Mesodermal cell (in vitro differentiated cells): Measurements from ENCODE around the gene MRPL47.
A peak's percentile ranks its signal among the peaks of the same experiment; 100 is the strongest.

ENCODE experiments used
- H3K27ac ChIP-seq: 2 replicates; pipeline ENCODE4 v1.7.0; 2013; ENCODE audit warnings: mild to moderate bottlenecking, low read depth, low read length, moderate library complexity; ENCODE audit not compliant: severe bottlenecking
- H3K36me3 ChIP-seq: 2 replicates; pipeline ENCODE4 v1.7.1; 2013; ENCODE audit warnings: mild to moderate bottlenecking, low read length, moderate library complexity; ENCODE audit not compliant: control insufficient read depth, insufficient read depth
- H3K4me1 ChIP-seq: one replicate; pipeline ENCODE4 v1.7.1; 2013; ENCODE audit warnings: mild to moderate bottlenecking, low read length; ENCODE audit not compliant: insufficient read depth, control insufficient read depth, poor library complexity, severe bottlenecking
- H3K4me3 ChIP-seq: 2 replicates; pipeline ENCODE4 v1.7.0; 2013; ENCODE audit warnings: low read length, control low read depth, mild to moderate bottlenecking; ENCODE audit not compliant: insufficient read depth, poor library complexity, severe bottlenecking; ENCODE audit errors: extremely low read depth
- H3K9me3 ChIP-seq: 2 replicates; pipeline ENCODE4 v1.7.1; 2013; ENCODE audit warnings: mild to moderate bottlenecking, low read length, moderate library complexity; ENCODE audit not compliant: control insufficient read depth
- WGBS, 2 experiments: methylation state at CpG; one replicate each; pipeline ENCODE4 v1.1.5; 2013; ENCODE audit warnings: missing lambda C conversion rate in 2 of 2; ENCODE audit not compliant: insufficient coverage in 2 of 2; 5-methylcytosine and 5-hydroxymethylcytosine counted together

Gene MRPL47

DNA sequence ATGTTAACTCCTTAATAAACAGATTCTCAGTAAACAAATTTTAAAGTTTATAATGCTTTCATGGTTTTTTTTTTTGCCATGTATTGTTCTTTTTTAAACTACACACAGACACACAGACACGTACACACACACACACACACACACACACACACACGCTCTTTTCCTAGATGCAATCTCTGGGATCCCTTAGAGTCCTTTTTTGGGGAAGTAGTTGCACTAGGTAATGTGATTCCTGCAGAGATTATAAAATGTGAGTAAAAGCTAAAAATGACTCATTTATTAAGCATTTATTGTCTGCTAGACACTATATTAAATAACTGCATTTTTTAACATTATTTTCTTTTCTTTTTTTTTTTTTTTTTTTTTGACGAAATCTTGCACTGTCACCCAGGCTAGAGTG, 20.0 kb upstream of the MRPL47 start:
- WGBS, 2 experiments = 80% methylated on average over 1 of the region's 3 CpGs; no CpG with 5 or more reads in 1 of the 2 experiments
- Histone ChIP-seq H3K4me1 (no peaks in the 10 kb centered on the region), H3K4me3 (no peak overlapping the region), H3K27ac (no peak overlapping the region), H3K9me3 (no peaks in the 10 kb centered on the region), H3K36me3 (peaks cover 52% of the 10 kb centered on the region)

DNA sequence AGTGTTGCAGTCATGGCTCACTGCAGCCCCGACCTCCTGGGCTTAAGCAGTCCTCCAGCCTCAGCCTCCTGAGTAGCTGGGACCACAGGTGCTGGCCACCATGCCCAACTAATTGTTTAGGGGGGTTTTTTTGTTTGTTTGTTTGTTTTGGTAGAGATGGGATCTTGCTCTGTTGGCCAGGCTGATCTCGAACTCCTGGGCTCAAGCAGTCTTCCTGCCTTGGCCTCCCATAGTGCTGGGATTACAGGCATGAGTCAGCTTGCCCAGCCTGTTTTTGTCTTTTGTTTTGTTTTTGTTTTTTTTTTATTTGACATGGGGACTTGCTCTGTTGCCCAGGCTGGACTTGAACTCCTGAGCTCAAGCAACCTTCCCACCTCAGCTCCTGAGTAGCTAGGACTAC, 17.6 kb upstream of the MRPL47 start:
- 80 to 100% methylated on average over 1 to 2 of the region's 2 CpGs for WGBS, 2 experiments

DNA sequence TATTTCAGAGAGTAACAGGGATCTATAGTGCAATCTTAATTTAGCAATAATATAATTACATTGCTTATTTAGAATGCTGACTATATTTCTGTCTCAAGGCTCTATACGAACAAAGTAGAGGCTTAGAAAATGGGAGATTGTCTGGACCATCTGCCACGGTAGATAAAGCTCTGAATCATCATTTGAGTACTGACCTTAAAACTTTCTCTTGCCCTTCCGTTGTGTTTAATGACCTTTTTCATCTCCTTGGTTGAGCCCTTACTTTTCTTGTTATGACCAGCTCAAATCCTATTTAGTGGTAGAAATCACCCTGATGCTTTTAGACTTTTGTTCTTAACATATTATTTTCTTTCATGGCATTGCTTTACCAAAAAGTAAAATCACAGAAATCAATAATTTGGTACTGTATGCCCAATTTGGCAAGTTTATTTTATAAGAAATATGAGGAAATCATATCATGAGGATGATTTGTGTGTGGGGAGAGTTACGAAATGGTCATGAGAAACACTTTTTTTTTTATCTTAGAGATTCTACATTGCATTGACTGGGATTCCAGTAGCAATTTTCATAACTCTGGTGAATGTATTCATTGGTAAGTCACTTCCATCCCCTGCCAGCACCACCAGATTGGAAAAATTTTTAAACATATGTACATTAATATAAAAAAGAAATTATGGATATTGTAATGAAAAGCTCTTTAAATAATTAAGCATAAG, 11.2 kb upstream of the MRPL47 start:
- peaks cover 34% of the 10 kb centered on the region for H3K36me3 ChIP-seq
- 88 to 100% methylated on average over 2 of the region's 4 CpGs for WGBS, 2 experiments
- H3K9me3 ChIP-seq = no peaks in the 10 kb centered on the region
- no peak overlapping the region for H3K4me3 ChIP-seq
- H3K4me1 ChIP-seq = peaks cover 12% of the 10 kb centered on the region
- no peak overlapping the region for H3K27ac ChIP-seq

More for the DNA sequence above, 17.6 kb upstream of the MRPL47 start:
- Histone ChIP-seq H3K27ac (no peak overlapping the region), H3K4me1 (no peaks in the 10 kb centered on the region), H3K4me3 (no peak overlapping the region), H3K36me3 (peaks cover 75% of the 10 kb centered on the region), H3K9me3 (no peaks in the 10 kb centered on the region)

DNA sequence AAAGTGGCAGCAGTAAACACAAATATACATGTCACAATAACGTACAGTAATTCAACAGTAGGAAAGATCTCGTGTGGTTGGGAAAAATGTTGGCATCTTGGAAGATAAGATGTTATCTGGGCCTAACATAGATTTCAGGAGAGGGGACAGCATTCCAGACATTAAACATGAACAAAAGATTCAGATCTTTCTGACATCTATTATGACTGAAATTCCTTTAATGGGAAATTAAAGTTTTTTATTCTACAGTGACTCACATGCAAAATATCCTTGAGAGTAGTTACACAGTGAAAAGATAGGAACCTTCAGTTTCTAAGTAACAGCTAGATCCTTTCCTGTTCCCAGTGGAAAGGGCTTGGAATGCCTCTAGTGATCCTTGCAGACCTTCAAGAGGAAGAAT, 9.4 kb upstream of the MRPL47 start:
- peaks cover 12% of the 10 kb centered on the region for H3K4me1 ChIP-seq
- no CpG with 5 or more reads among the region's 2 CpGs for WGBS, 2 experiments
- peaks cover 30% of the 10 kb centered on the region for H3K36me3 ChIP-seq
- H3K9me3 ChIP-seq = no peaks in the 10 kb centered on the region
- H3K27ac ChIP-seq = peak overlapping the region; percentile 63
- no peak overlapping the region for H3K4me3 ChIP-seq

DNA sequence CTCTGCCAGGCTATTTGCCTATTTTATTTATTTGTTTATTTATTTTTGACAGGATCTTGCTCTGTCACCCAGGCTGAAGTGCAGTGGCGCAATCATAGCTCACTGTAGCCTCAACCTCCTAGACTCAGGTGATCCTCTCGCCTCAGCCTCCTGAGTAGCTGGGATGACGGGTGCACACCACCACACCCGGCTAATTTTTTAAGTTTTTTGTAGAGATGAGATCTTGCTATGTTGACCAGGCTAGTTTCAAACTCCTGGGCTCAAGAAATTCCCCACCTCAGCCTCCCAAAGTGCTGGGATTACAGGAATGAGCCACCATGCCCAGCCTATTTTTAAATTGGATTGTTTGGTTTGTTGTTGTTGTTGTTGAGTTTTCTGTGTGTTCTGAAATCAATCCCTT, 5.6 kb upstream of the MRPL47 start:
- Histone ChIP-seq H3K9me3 (no peaks in the 10 kb centered on the region), H3K4me3 (no peak overlapping the region), H3K36me3 (peaks cover 6% of the 10 kb centered on the region), H3K4me1 (peaks cover 12% of the 10 kb centered on the region), H3K27ac (no peak overlapping the region)
- 69 to 100% methylated on average over 1 to 3 of the region's 4 CpGs for WGBS, 2 experiments

DNA sequence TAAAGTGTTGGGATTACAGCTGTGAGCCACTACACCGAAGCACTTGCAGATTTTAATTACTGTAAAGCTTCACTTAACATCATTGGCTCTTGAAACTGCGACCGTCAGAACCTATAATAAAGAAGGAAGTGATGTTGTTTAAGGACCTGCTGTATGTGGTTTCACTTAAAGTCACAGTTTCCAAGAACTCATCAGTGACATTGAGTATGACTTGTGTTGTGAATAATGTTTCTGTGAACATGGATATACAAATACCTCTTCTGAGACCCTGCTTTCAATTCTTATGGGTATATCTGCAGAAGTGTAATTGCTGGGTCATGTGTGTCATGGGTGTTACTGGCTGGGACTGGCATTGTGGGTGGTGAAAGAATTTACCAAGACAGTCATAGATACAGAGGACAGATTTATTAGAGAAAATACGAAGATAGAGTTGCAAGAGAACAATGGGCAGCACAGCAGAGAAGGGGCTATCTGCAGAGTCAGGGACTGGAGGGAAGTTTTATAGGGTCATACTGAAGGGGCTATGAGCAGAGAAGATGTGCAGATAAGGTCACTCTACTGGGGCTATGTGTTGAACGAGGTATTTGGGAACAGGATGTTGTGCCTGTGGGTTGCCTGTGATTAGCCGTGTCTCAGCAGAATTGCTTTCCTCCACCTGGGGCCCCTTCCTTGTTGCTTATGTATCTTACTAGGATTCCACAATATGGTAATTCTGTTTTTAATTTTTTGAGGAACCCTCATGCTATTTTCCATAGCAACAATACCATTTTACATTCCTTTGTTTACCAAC, 4.7 kb upstream of the MRPL47 start:
- Histone ChIP-seq H3K9me3 (no peaks in the 10 kb centered on the region), H3K4me1 (peaks cover 4% of the 10 kb centered on the region), H3K27ac (no peak overlapping the region), H3K4me3 (no peak overlapping the region), H3K36me3 (peaks cover 6% of the 10 kb centered on the region)
- WGBS, 2 experiments = 78 to 85% methylated on average over 3 to 5 of the region's 6 CpGs

DNA sequence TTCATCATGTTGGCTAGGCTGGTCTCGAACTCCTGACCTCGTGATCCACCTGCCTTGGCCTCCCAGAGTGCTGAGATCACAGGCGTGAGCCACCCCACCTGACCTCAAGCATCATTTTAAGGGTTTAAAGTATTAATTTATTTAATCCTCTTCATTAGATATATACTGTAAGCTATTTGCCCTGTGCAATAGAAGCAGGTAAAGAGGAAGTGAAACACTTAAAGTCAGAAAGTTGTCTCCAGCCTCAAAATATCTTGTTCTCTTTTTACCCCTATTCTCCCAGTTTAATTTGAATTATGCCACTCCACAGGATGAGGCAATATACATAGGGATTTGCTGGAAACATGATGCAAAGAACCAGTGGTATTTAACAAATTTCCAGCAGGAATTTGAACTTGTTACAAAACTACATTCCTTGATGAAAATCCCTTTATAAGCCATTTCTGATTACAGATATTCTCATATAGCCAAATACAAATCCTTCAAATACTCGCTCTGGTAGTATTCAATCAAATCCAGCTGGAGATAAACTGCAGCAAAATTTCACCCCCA, 2.2 kb upstream of the MRPL47 start:
- Histone ChIP-seq H3K9me3 (no peaks in the 10 kb centered on the region), H3K27ac (no peak overlapping the region), H3K4me3 (no peak overlapping the region), H3K4me1 (no peaks in the 10 kb centered on the region), H3K36me3 (peaks cover 18% of the 10 kb centered on the region)
- 100% methylated on average over 1 of the region's 4 CpGs for WGBS, 2 experiments

DNA sequence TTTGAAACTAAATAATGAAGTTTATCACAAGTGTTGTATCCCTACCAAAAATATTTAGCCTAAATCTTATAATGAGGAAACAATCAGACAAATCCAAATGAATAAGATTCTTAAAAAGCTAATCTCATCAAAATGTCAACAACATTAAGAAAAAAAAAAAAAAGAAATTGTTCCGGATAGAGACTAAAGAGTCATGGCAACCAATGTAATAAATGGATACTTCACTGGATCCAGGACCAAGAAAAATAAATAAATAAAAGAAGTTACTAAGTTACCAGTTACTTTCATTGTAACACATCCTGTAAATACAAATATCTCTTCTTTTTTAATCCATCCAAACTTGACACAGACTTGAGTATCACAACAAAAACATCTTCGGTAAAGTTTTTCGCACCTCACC, 607 bp downstream of the MRPL47 start:
- WGBS, 2 experiments = 10% methylated on average over 2 of the region's 3 CpGs; no CpG with 5 or more reads in 1 of the 2 experiments
- no peaks in the 10 kb centered on the region for H3K9me3 ChIP-seq
- peak overlapping the region; percentile 89 for H3K27ac ChIP-seq
- H3K4me3 ChIP-seq = peak overlapping the region; percentile 87
- peaks cover 40% of the 10 kb centered on the region for H3K36me3 ChIP-seq
- H3K4me1 ChIP-seq = no peaks in the 10 kb centered on the region

DNA sequence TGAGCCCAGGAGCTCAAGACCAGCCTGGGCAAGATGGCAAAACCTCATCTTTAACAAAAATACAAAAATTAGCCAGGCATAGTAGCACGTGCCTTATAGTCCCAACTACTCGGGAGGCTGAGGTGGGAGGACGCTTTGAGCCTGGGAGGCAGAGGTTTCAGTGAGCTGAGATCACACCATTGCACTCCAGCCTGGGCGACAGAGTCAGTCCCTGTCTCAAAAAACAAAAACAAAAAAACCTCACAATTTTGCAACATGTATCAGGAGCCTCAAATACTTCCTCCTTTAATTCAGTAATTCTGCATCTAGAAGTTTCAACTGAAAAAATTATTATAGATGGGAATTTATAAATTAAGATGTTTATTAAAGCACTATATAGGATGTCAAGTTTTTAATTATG, 1.1 kb downstream of the MRPL47 start:
- H3K27ac ChIP-seq = no peak overlapping the region
- H3K36me3 ChIP-seq = peaks cover 45% of the 10 kb centered on the region
- H3K9me3 ChIP-seq = no peaks in the 10 kb centered on the region
- no peak overlapping the region for H3K4me3 ChIP-seq
- WGBS, 2 experiments = 84 to 100% methylated on average over 3 of the region's 4 CpGs
- no peaks in the 10 kb centered on the region for H3K4me1 ChIP-seq

DNA sequence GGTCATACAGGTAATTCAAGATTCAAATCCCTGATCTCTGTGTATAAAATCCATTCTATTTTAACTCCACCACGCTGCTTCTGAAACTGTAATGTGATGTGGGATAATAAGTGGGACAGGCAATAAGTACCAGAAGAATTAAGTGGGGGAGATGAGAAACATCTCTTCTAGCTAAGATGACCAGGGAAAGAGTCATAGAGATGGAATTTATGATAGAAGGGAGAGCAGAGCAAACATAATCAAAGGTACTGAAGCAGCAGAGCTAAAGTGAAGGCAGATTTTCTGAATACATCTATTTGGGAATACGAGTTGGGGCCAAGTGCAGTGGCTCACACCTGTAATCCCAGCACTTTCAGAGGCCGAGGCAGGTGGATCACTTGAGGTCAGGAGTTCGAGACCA, 4.9 kb downstream of the MRPL47 start:
- no peak overlapping the region for H3K27ac ChIP-seq
- H3K9me3 ChIP-seq = no peaks in the 10 kb centered on the region
- H3K4me1 ChIP-seq = no peaks in the 10 kb centered on the region
- 96 to 100% methylated on average over 1 to 3 of the region's 4 CpGs for WGBS, 2 experiments
- H3K4me3 ChIP-seq = no peak overlapping the region
- H3K36me3 ChIP-seq = peaks cover 78% of the 10 kb centered on the region
